Ishikawa (cell line): ENCODE measurements around the gene MYLK.

Experiments used
- CREB1 ChIP-seq: IDR thresholded peaks from 2 replicates; pipeline ENCODE4 v1.6.1; 2012; ENCODE audit warnings: low read depth
- EP300 ChIP-seq: IDR thresholded peaks from 2 replicates; pipeline ENCODE4 v1.6.1; 2012; ENCODE audit warnings: borderline replicate concordance
- TAF1 ChIP-seq: IDR thresholded peaks from 2 replicates; pipeline ENCODE4 v1.6.1; 2012; ENCODE audit warnings: low read depth, mild to moderate bottlenecking

DNA sequence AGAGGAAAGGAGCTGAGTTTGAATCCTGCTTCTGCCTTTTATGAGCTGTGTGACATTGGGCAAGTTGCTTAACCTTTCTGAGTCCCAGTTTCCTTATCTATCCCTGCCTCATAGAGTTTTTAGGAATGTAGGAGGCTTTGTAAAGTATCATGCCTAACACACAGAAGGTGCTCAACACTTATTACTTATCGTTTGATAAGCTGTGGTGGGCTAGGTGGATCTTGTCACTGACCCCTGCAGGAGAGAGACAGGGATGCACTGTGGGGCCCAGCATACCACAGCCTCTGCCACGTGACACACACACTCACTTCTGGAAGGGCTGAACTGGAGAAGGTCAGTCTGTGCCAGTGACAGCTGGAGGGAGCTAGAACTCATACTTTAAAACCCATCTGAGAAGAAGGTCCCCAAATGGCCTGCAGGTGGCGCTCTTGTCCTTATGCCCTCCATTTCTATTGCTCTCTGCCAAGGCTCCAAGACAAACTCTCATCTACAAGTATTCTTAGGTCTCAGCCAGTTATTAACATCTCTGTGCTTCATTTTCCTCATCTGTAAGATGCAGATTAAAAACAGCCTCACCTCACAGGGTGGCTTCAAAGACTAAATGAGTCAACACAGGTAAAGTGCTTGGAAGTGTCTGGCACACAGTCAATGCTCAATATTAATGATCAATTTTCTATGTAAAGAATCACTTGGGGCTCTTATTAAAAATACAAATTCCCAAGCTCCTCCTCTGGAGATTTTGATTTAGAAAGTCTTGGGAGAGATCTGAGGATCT is 241.8 kb downstream of the MYLK start:
- TF ChIP-seq CREB1 (no peak), TAF1 (no peak), EP300 (no peak)
